ENCODE results near the gene AFAP1L1.
A peak's percentile ranks its signal among the peaks of the same experiment; 100 is the strongest.

Gene AFAP1L1

GRCh38 chr5:149380466-149381121 lies 108.9 kb downstream of the AFAP1L1 start:
- Histone ChIP-seq H3K36me3 (ENCODE audit: control insufficient read depth in 5 of 5, insufficient read depth in 5 of 5, low read length in 5 of 5) (no peaks in the 10 kb centered on the region), H3K4me1 (ENCODE audit: control insufficient read depth in 5 of 5, insufficient read depth in 5 of 5, low read length in 5 of 5) (peaks cover 0 to 35% (median 31%) of the 10 kb centered on the region in 5 donors), H3K27ac (ENCODE audit: low read depth, low read length) (no peak overlapping the region), H3K9me3 (ENCODE audit: control insufficient read depth in 5 of 5, low read length in 5 of 5) (no peaks in the 10 kb centered on the region), H3K27me3 (ENCODE audit: control insufficient read depth in 5 of 5, insufficient read depth in 4 of 5, low read length in 5 of 5) (no peaks in the 10 kb centered on the region), H3K4me3 (ENCODE audit: low read depth in 1 of 5, low read length in 5 of 5) (no peak overlapping the region), H3K9ac (ENCODE audit: low read length in 5 of 5) (no peak overlapping the region)

GRCh38 chr5:149381261-149381985 lies 109.8 kb downstream of the AFAP1L1 start:
- Histone ChIP-seq H3K27ac (ENCODE audit: low read depth, low read length) (no peak overlapping the region), H3K4me1 (ENCODE audit: control insufficient read depth in 5 of 5, insufficient read depth in 5 of 5, low read length in 5 of 5) (peaks cover 2 to 43% (median 39%) of the 10 kb centered on the region in 5 donors), H3K36me3 (ENCODE audit: control insufficient read depth in 5 of 5, insufficient read depth in 5 of 5, low read length in 5 of 5) (no peaks in the 10 kb centered on the region), H3K27me3 (ENCODE audit: control insufficient read depth in 5 of 5, insufficient read depth in 4 of 5, low read length in 5 of 5) (no peaks in the 10 kb centered on the region), H3K4me3 (ENCODE audit: low read depth in 1 of 5, low read length in 5 of 5) (no peak overlapping the region), H3K9ac (ENCODE audit: low read length in 5 of 5) (no peak overlapping the region), H3K9me3 (ENCODE audit: control insufficient read depth in 5 of 5, low read length in 5 of 5) (no peaks in the 10 kb centered on the region)

DNA sequence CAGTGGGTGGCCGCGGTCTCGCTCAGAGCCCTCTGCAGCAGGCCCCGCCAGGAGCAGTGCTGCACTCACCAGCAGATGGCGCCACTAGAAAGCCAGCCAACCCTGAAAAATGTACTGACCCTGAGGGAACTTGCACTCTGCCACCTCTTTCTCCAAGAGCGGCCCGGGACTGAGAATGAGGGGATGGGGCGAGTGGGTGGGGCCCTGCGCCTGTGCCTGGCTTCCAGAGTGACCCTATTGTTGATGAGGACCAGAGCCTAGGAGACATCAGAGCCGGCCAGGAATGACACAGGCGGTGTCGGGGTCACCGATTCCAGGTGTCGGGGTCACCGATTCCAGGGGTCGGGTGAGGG lies 110.3 kb downstream of the AFAP1L1 start:
- peak overlapping the region in 1 of 5 donors; percentile 41 for H3K9ac ChIP-seq (ENCODE audit: low read length in 5 of 5)
- H3K9me3 ChIP-seq (ENCODE audit: control insufficient read depth in 5 of 5, low read length in 5 of 5): no peaks in the 10 kb centered on the region
- H3K4me3 ChIP-seq (ENCODE audit: low read depth in 1 of 5, low read length in 5 of 5): no peak overlapping the region
- H3K4me1 ChIP-seq (ENCODE audit: control insufficient read depth in 5 of 5, insufficient read depth in 5 of 5, low read length in 5 of 5): peaks cover 3 to 49% (median 41%) of the 10 kb centered on the region in 5 donors
- H3K36me3 ChIP-seq (ENCODE audit: control insufficient read depth in 5 of 5, insufficient read depth in 5 of 5, low read length in 5 of 5): no peaks in the 10 kb centered on the region
- H3K27ac ChIP-seq (ENCODE audit: low read depth, low read length): peak overlapping the region; percentile 32
- peaks cover 0 to 1% (median 0%) of the 10 kb centered on the region in 5 donors for H3K27me3 ChIP-seq (ENCODE audit: control insufficient read depth in 5 of 5, insufficient read depth in 4 of 5, low read length in 5 of 5)

GRCh38 chr5:149382517-149383220 lies 111.0 kb downstream of the AFAP1L1 start:
- H3K9ac ChIP-seq (ENCODE audit: low read length in 5 of 5): peak overlapping the region in 1 of 5 donors; percentile 41
- no peak overlapping the region for H3K4me3 ChIP-seq (ENCODE audit: low read depth in 1 of 5, low read length in 5 of 5)
- H3K27ac ChIP-seq (ENCODE audit: low read depth, low read length): peak overlapping the region; percentile 32
- peaks cover 0 to 4% (median 0%) of the 10 kb centered on the region in 5 donors for H3K27me3 ChIP-seq (ENCODE audit: control insufficient read depth in 5 of 5, insufficient read depth in 4 of 5, low read length in 5 of 5)
- no peaks in the 10 kb centered on the region for H3K36me3 ChIP-seq (ENCODE audit: control insufficient read depth in 5 of 5, insufficient read depth in 5 of 5, low read length in 5 of 5)
- peaks cover 5 to 56% (median 45%) of the 10 kb centered on the region in 5 donors for H3K4me1 ChIP-seq (ENCODE audit: control insufficient read depth in 5 of 5, insufficient read depth in 5 of 5, low read length in 5 of 5)
- H3K9me3 ChIP-seq (ENCODE audit: control insufficient read depth in 5 of 5, low read length in 5 of 5): no peaks in the 10 kb centered on the region

DNA sequence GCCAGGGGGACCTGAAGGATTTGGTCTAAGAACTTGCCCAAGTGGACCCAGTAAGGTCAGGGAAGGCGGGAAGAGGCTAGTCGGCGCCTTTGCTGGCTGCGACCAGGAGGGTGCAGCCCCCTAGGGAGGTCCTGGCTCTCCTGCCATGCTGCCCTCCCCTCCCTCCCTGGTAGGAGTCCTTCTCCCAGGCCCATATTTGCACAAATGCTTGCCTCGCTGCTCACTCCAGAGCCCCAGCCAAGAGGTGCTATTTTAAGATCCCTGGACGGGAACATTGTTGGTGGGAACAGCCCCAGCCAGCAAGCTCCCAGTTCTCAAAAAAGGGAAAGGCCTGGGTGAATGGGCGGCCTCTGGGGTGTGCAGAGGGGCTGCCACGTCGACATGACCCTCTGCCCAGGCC lies 111.7 kb downstream of the AFAP1L1 start:
- Histone ChIP-seq H3K4me1 (ENCODE audit: control insufficient read depth in 5 of 5, insufficient read depth in 5 of 5, low read length in 5 of 5) (peaks cover 5 to 63% (median 52%) of the 10 kb centered on the region in 5 donors), H3K36me3 (ENCODE audit: control insufficient read depth in 5 of 5, insufficient read depth in 5 of 5, low read length in 5 of 5) (no peaks in the 10 kb centered on the region), H3K9ac (ENCODE audit: low read length in 5 of 5) (peak overlapping the region in 2 of 5 donors; percentile 8 to 12), H3K9me3 (ENCODE audit: control insufficient read depth in 5 of 5, low read length in 5 of 5) (no peaks in the 10 kb centered on the region), H3K4me3 (ENCODE audit: low read depth in 1 of 5, low read length in 5 of 5) (no peak overlapping the region), H3K27me3 (ENCODE audit: control insufficient read depth in 5 of 5, insufficient read depth in 4 of 5, low read length in 5 of 5) (peaks cover 0 to 4% (median 0%) of the 10 kb centered on the region in 5 donors), H3K27ac (ENCODE audit: low read depth, low read length) (peak overlapping the region; percentile 32)

- no peaks in the 10 kb centered on the region for H3K36me3 ChIP-seq (ENCODE audit: control insufficient read depth in 5 of 5, insufficient read depth in 5 of 5, low read length in 5 of 5)
- H3K27me3 ChIP-seq (ENCODE audit: control insufficient read depth in 5 of 5, insufficient read depth in 4 of 5, low read length in 5 of 5): peaks cover 0 to 4% (median 0%) of the 10 kb centered on the region in 5 donors
- H3K9me3 ChIP-seq (ENCODE audit: control insufficient read depth in 5 of 5, low read length in 5 of 5): no peaks in the 10 kb centered on the region
- peak overlapping the region in 2 of 5 donors; percentile 45 to 64 for H3K9ac ChIP-seq (ENCODE audit: low read length in 5 of 5)
- H3K4me3 ChIP-seq (ENCODE audit: low read depth in 1 of 5, low read length in 5 of 5): no peak overlapping the region
- H3K4me1 ChIP-seq (ENCODE audit: control insufficient read depth in 5 of 5, insufficient read depth in 5 of 5, low read length in 5 of 5): peaks cover 7 to 68% (median 52%) of the 10 kb centered on the region in 5 donors
- H3K27ac ChIP-seq (ENCODE audit: low read depth, low read length): peak overlapping the region; percentile 84
These were observed 114.5 kb downstream of the AFAP1L1 start for GRCh38 chr5:149386166-149386565.

DNA sequence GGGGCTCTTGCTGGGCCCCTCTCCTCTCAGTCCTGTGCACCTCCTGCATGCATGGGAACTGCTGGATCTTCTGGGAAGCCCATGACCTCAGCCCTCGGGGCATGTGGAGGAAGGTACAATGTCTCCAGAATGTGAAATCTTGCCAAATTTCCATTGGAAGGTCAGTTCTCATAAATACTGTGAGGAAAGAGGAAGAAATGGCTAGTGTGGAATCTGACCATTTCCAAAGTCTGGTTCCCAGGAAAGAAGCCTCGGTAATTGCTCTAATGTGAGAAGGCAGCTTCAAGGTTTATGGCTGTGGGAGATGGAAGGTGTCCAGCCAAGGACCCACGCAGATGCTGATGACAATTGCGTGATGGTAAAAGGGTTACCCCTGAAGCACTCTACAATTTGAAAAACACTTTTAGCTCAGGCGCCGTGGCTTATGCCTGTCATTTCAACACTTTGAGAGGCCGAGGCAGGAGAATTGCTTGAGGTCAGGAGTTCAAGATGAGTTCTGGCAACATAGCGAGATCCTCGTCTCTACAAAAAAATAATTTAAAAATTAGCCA lies 115.5 kb downstream of the AFAP1L1 start:
- Histone ChIP-seq H3K4me3 (ENCODE audit: low read depth in 1 of 5, low read length in 5 of 5) (no peak overlapping the region), H3K27me3 (ENCODE audit: control insufficient read depth in 5 of 5, insufficient read depth in 4 of 5, low read length in 5 of 5) (peaks cover 0 to 4% (median 0%) of the 10 kb centered on the region in 5 donors), H3K27ac (ENCODE audit: low read depth, low read length) (peak overlapping the region; percentile 84), H3K36me3 (ENCODE audit: control insufficient read depth in 5 of 5, insufficient read depth in 5 of 5, low read length in 5 of 5) (no peaks in the 10 kb centered on the region), H3K9me3 (ENCODE audit: control insufficient read depth in 5 of 5, low read length in 5 of 5) (no peaks in the 10 kb centered on the region), H3K4me1 (ENCODE audit: control insufficient read depth in 5 of 5, insufficient read depth in 5 of 5, low read length in 5 of 5) (peaks cover 7 to 61% (median 42%) of the 10 kb centered on the region in 5 donors), H3K9ac (ENCODE audit: low read length in 5 of 5) (peak overlapping the region in 3 of 5 donors; percentile 45 to 97 (median 64))

DNA sequence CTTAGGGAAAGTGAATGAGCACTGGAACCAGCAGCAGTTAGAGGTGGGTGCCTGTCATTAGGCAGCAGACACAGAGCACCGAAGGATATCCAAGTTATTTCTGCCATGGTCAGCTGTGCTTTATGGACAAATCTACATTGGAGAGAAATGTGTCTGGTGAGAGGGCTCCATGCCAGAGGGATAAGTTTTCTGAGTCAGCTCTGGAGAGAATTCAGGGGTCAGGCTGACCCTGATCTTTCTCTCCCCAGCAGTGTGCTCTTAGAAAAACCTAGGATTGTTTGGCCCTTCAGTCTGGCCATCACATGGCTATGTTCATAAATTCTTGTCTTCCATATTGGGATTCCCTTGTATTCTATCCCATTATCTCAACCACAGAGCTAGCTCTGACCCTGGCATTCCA lies 116.3 kb downstream of the AFAP1L1 start:
- Histone ChIP-seq H3K27ac (ENCODE audit: low read depth, low read length) (peak overlapping the region; percentile 84), H3K27me3 (ENCODE audit: control insufficient read depth in 5 of 5, insufficient read depth in 4 of 5, low read length in 5 of 5) (peaks cover 0 to 4% (median 0%) of the 10 kb centered on the region in 5 donors), H3K9ac (ENCODE audit: low read length in 5 of 5) (peak overlapping the region in 2 of 5 donors; percentile 23 to 64), H3K4me1 (ENCODE audit: control insufficient read depth in 5 of 5, insufficient read depth in 5 of 5, low read length in 5 of 5) (peaks cover 7 to 53% (median 34%) of the 10 kb centered on the region in 5 donors), H3K4me3 (ENCODE audit: low read depth in 1 of 5, low read length in 5 of 5) (no peak overlapping the region), H3K9me3 (ENCODE audit: control insufficient read depth in 5 of 5, low read length in 5 of 5) (no peaks in the 10 kb centered on the region), H3K36me3 (ENCODE audit: control insufficient read depth in 5 of 5, insufficient read depth in 5 of 5, low read length in 5 of 5) (no peaks in the 10 kb centered on the region)

- Histone ChIP-seq H3K27ac (ENCODE audit: low read depth, low read length) (peak overlapping the region; percentile 84), H3K27me3 (ENCODE audit: control insufficient read depth in 5 of 5, insufficient read depth in 4 of 5, low read length in 5 of 5) (peaks cover 0 to 4% (median 0%) of the 10 kb centered on the region in 5 donors), H3K9me3 (ENCODE audit: control insufficient read depth in 5 of 5, low read length in 5 of 5) (no peaks in the 10 kb centered on the region), H3K36me3 (ENCODE audit: control insufficient read depth in 5 of 5, insufficient read depth in 5 of 5, low read length in 5 of 5) (no peaks in the 10 kb centered on the region), H3K4me1 (ENCODE audit: control insufficient read depth in 5 of 5, insufficient read depth in 5 of 5, low read length in 5 of 5) (peaks cover 7 to 46% (median 27%) of the 10 kb centered on the region in 5 donors), H3K4me3 (ENCODE audit: low read depth in 1 of 5, low read length in 5 of 5) (no peak overlapping the region), H3K9ac (ENCODE audit: low read length in 5 of 5) (no peak overlapping the region)
These were observed 117.0 kb downstream of the AFAP1L1 start for GRCh38 chr5:149388498-149389190.

All from subcutaneous abdominal adipose tissue (tissue), 5 donors.